Fibroblast of lung (primary cell): ENCODE results near the gene KCNK18.

Experiments used
- CTCF ChIP-seq, 2 donors: IDR thresholded peaks in 1 of 2; conservative IDR thresholded peaks in 1 of 2; 1 replicate in 1 of 2; 2 replicates in 1 of 2; pipeline ENCODE4 v1.5.1; 2011 to 2012; ENCODE audit warnings: low read length in 2 of 2, control low read depth in 1 of 2, inconsistent platforms in 1 of 2, low read depth in 1 of 2, mild to moderate bottlenecking in 1 of 2
- EZH2 ChIP-seq: IDR thresholded peaks from 2 replicates; pipeline ENCODE4 v1.5.1; 2012; ENCODE audit warnings: low read length, control low read depth, mild to moderate bottlenecking; ENCODE audit errors: missing control alignments

- no peak for TF ChIP-seq CTCF (conservative IDR thresholded peaks at IDR 0.05 in 1 of 2, IDR thresholded peaks at IDR 0.05 in 1 of 2; ENCODE audit: low read depth in 1 of 2, low read length in 2 of 2)
- no peak for TF ChIP-seq EZH2
These were observed 41.8 kb downstream of the KCNK18 start for GRCh38 chr10:117239051-117239450.
